BLaER1 treated with 17β-estradiol and CSF1 and Interleukin-3, amounts not matched to agents 10 nM and 100 nM (cell line): Measurements from ENCODE around the gene DNAJC25.

Experiments
- H3K27ac ChIP-seq, 11 experiments: shearing (Covaris generic); formaldehyde crosslinking; 2 replicates each; pipeline ENCODE4 v1.8.1; 2022
- H3K27me3 ChIP-seq, 11 experiments: shearing (Covaris generic); formaldehyde crosslinking; 2 replicates each; pipeline ENCODE4 v1.8.1; 2022
- H3K36me3 ChIP-seq, 11 experiments: shearing (Covaris generic); formaldehyde crosslinking; 2 replicates each; pipeline ENCODE4 v1.8.1; 2022
- H3K4me1 ChIP-seq, 10 experiments: shearing (Covaris generic); formaldehyde crosslinking; 2 replicates each; pipeline ENCODE4 v1.8.1; 2022
- H3K4me2 ChIP-seq, 11 experiments: shearing (Covaris generic); formaldehyde crosslinking; 2 replicates each; pipeline ENCODE4 v1.8.1; 2022
- H3K4me3 ChIP-seq, 10 experiments: shearing (Covaris generic); formaldehyde crosslinking; 2 replicates each; pipeline ENCODE4 v1.8.1; 2022
- H3K9ac ChIP-seq, 11 experiments: shearing (Covaris generic); formaldehyde crosslinking; 2 replicates each; pipeline ENCODE4 v1.8.1; 2022
- H3K9me3 ChIP-seq, 11 experiments: shearing (Covaris generic); formaldehyde crosslinking; replicated peaks in 1 of 11; 2 replicates each; pipeline ENCODE4 v1.8.1; 2022
- H4K20me1 ChIP-seq, 11 experiments: shearing (Covaris generic); formaldehyde crosslinking; 2 replicates each; pipeline ENCODE4 v1.8.1; 2022
- Cebpa-rat ChIP-seq, 11 experiments: shearing (Covaris generic); IDR thresholded peaks; 2 replicates each; pipeline ENCODE4 v1.8.1; 2022

The DNAJC25 gene

DNA sequence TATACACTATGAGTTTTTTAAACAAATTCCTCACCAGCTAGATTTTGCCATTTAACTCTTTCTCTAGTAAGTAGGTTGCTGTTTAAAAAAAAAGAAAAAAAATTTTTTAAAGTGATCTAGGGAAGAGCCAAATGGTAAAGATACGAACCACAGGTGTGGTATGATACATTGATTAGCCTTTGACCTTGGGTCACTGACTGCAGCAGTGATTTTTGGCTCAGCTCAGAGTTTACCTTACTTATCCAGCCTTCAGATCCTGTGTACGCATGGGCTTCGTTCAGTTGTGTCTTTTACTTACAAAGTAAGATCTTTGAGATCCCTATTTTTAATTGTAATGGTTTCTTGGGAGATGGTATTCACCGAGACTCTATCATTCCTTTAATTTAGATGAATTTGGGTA is 17.9 kb downstream of the DNAJC25 start:
- Histone ChIP-seq H3K27ac (peak overlapping the region in 1 of 11 experiments; percentile 73; a peak in 1 of 22 replicates), H3K9ac (no peak overlapping the region), H3K4me2 (0 out of 22 replicates have a peak overlapping the region, but pooled peaks of 1 of the 11 experiments have one; percentile 42), H3K9me3 (no peaks in the 10 kb centered on the region), H3K36me3 (peaks cover 74 to 100% (median 91%) of the 10 kb centered on the region in 11 experiments), H3K4me1 (peaks cover 0 to 28% (median 0%) of the 10 kb centered on the region in 10 experiments; a peak in 4 of 20 replicates), H3K27me3 (no peaks in the 10 kb centered on the region), H3K4me3 (no peak overlapping the region), H4K20me1 (peaks cover 0 to 28% (median 10%) of the 10 kb centered on the region in 11 experiments; a peak in 8 of 22 replicates)
- no peak for TF ChIP-seq Cebpa-rat (IDR thresholded peaks at IDR 0.05)

GRCh38 chr9:111657051-111657450 is 25.9 kb downstream of the DNAJC25 start:
- Histone ChIP-seq H3K4me2 (no peak overlapping the region), H4K20me1 (no peaks in the 10 kb centered on the region), H3K27ac (no peak overlapping the region), H3K27me3 (no peaks in the 10 kb centered on the region), H3K4me1 (peaks cover 0 to 22% (median 7%) of the 10 kb centered on the region in 10 experiments; a peak in 13 of 20 replicates), H3K36me3 (peaks cover 22 to 40% (median 31%) of the 10 kb centered on the region in 11 experiments; a peak in 21 of 22 replicates), H3K9ac (no peak overlapping the region), H3K4me3 (no peak overlapping the region), H3K9me3 (no peaks in the 10 kb centered on the region)
- TF ChIP-seq Cebpa-rat (IDR thresholded peaks at IDR 0.05): no peak

DNA sequence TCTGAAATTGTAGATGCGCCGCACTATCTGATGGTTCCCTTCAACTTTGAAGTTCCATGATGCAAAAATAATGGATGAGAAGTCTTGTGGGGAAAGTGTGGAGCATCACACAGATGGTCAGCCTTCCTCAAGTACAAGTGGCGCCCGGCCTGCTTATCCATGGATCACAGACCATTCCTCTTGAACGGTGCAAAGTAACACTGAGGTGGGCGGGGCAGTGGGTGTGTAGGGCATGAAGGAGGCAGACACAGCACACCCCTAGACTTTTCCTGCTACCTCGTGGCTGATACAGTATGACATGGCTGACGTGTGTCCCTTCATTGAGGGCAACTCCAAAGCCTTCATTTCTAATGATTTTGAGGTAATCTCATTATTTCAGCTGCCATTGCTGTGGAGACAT is 27.8 kb downstream of the DNAJC25 start:
- H3K27me3 ChIP-seq: no peaks in the 10 kb centered on the region
- no peak for TF ChIP-seq Cebpa-rat (IDR thresholded peaks at IDR 0.05)
- no peak overlapping the region for H3K27ac ChIP-seq
- H4K20me1 ChIP-seq: peaks cover 6 to 18% (median 10%) of the 10 kb centered on the region in 11 experiments; a peak in 14 of 22 replicates
- H3K4me1 ChIP-seq: peaks cover 16 to 38% (median 23%) of the 10 kb centered on the region in 10 experiments
- no peak overlapping the region for H3K4me3 ChIP-seq
- no peaks in the 10 kb centered on the region for H3K9me3 ChIP-seq
- H3K9ac ChIP-seq: no peak overlapping the region
- H3K4me2 ChIP-seq: peak overlapping the region in 2 of 11 experiments; percentile 86 to 99; a peak in 4 of 22 replicates
- peaks cover 14 to 24% (median 16%) of the 10 kb centered on the region in 11 experiments; a peak in 21 of 22 replicates for H3K36me3 ChIP-seq

DNA sequence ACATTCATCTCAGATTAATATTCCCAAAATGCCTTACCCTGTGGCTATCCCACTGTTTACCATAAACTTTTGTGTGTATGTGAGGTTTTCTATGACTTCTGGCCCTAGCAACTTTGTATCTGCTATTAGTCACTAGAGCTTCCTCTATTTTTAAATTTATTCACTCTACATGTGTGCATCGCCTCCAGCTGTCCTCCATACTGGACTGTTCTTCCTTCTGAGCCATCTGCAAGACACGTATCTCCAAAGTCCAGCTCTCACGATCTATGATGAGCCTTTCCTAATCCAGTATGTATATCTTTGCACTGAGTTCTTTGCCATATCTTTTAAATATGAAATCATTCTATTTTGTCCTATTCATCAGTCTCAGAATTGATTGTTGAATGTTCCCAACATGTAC is 28.6 kb downstream of the DNAJC25 start:
- peaks cover 6 to 24% (median 16%) of the 10 kb centered on the region in 11 experiments; a peak in 21 of 22 replicates for H3K36me3 ChIP-seq
- H3K4me2 ChIP-seq: peak overlapping the region in 2 of 11 experiments; percentile 86 to 99; a peak in 4 of 22 replicates
- peaks cover 19 to 46% (median 26%) of the 10 kb centered on the region in 10 experiments for H3K4me1 ChIP-seq
- no peak overlapping the region for H3K4me3 ChIP-seq
- 0 out of 22 replicates have a peak overlapping the region, but pooled peaks of 1 of the 11 experiments have one; percentile 2 for H3K27ac ChIP-seq
- H3K9me3 ChIP-seq: no peaks in the 10 kb centered on the region
- no peaks in the 10 kb centered on the region for H3K27me3 ChIP-seq
- TF ChIP-seq Cebpa-rat (IDR thresholded peaks at IDR 0.05): no peak
- no peak overlapping the region for H3K9ac ChIP-seq
- H4K20me1 ChIP-seq: peaks cover 10 to 24% (median 18%) of the 10 kb centered on the region in 11 experiments; a peak in 16 of 22 replicates

DNA sequence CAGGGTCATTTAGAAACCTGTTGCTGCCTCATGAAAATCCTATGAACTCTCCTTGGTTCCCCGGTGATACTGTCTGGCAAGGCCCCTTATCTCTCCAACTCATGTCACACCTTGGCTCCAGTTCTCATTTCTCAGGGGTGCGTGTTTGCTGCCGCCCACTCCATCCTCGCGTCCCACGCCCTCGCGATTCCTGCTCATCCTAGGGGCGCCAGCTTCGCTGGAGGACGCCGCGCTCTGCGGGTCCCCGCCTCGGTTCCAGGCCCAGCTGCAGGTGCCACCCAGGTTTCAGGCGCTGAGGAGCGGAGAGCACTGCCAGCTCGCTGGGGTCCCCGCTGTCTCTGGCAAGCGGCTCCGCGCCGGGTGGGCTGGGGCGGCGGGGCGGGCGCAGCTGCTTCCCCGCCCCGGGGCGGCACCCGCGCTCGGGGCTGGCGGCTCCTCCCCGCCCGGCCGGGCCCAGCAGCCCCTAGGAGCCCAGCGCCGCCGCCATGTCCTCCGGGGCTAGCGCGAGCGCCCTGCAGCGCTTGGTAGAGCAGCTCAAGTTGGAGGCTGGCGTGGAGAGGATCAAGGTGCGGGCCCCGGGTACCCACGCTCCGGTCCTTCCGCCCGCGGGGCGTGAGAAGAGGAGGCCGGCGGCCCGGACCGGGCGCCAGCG is 30.1 kb downstream of the DNAJC25 start, which contains the start of gene GNG10:
Gene GNG10 (plus strand): TSS at position 456 of the 652 bp plus-strand sequence. CDS start 30 bp downstream, at position 486.
- Histone ChIP-seq H3K4me3 (peak within 1 kb of the TSS; percentile 78 to 96 (median 87)), H3K27ac (peak within 1 kb of the TSS; percentile 78 to 93 (median 86)), H3K9me3 (no peaks in the 10 kb centered on the region), H3K27me3 (no peaks in the 10 kb centered on the region), H3K36me3 (peaks cover 10 to 26% (median 22%) of the 10 kb centered on the region in 11 experiments; a peak in 20 of 22 replicates), H3K4me2 (peak within 1 kb of the TSS; percentile 77 to 99 (median 93)), H4K20me1 (peaks cover 11 to 34% (median 31%) of the 10 kb centered on the region in 11 experiments; a peak in 16 of 22 replicates), H3K9ac (peak within 1 kb of the TSS; percentile 82 to 93 (median 91)), H3K4me1 (peaks cover 19 to 46% (median 26%) of the 10 kb centered on the region in 10 experiments)
- no peak for TF ChIP-seq Cebpa-rat (IDR thresholded peaks at IDR 0.05)

GRCh38 chr9:111661802-111662521 is 30.8 kb downstream of the DNAJC25 start:
- peak overlapping the region; percentile 82 to 93 (median 91) for H3K9ac ChIP-seq
- H3K27ac ChIP-seq: peak overlapping the region; percentile 78 to 93 (median 86)
- TF ChIP-seq Cebpa-rat (IDR thresholded peaks at IDR 0.05): no peak
- H3K9me3 ChIP-seq: no peaks in the 10 kb centered on the region
- H3K36me3 ChIP-seq: peaks cover 16 to 33% (median 29%) of the 10 kb centered on the region in 11 experiments
- H4K20me1 ChIP-seq: peaks cover 11 to 40% (median 33%) of the 10 kb centered on the region in 11 experiments; a peak in 16 of 22 replicates
- no peaks in the 10 kb centered on the region for H3K27me3 ChIP-seq
- H3K4me1 ChIP-seq: peaks cover 19 to 46% (median 26%) of the 10 kb centered on the region in 10 experiments
- H3K4me2 ChIP-seq: peak overlapping the region; percentile 77 to 99 (median 93)
- peak overlapping the region; percentile 78 to 96 (median 87) for H3K4me3 ChIP-seq

GRCh38 chr9:111662576-111663300 is 31.6 kb downstream of the DNAJC25 start:
- peaks cover 11 to 48% (median 33%) of the 10 kb centered on the region in 11 experiments; a peak in 16 of 22 replicates for H4K20me1 ChIP-seq
- H3K9ac ChIP-seq: peak overlapping the region; percentile 82 to 93 (median 91)
- H3K4me1 ChIP-seq: peaks cover 19 to 46% (median 26%) of the 10 kb centered on the region in 10 experiments
- peak overlapping the region; percentile 77 to 99 (median 93) for H3K4me2 ChIP-seq
- no peaks in the 10 kb centered on the region for H3K9me3 ChIP-seq
- H3K4me3 ChIP-seq: peak overlapping the region; percentile 78 to 96 (median 87)
- peaks cover 24 to 41% (median 37%) of the 10 kb centered on the region in 11 experiments for H3K36me3 ChIP-seq
- H3K27ac ChIP-seq: peak overlapping the region; percentile 78 to 93 (median 86)
- TF ChIP-seq Cebpa-rat (IDR thresholded peaks at IDR 0.05): no peak
- H3K27me3 ChIP-seq: no peaks in the 10 kb centered on the region

DNA sequence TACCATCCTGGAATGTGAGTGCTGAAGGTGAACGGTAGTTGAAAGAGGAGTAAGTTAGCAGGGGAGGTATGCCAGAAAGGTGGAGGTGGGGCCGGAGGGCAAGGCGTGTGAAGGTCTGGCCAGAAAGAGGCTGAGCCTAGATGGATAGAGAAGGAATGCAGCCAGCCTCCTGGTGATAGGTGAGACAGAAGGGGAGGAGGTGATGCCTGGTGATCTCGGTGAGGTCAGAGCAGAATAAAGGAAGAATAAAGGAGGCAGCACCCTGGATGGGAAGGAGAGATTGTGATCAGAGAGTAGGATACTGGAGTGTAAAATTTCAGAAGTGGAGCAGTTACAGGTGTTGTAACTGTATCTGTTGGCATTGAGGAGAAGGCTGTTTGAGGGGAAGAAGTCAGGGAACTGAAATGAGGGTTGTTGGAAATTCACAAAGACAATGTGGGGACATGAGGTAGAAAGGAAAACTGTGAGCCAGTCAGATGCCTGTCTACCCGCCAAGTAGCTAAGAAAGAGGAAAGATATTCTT is 32.2 kb downstream of the DNAJC25 start:
- Histone ChIP-seq H3K36me3 (peaks cover 30 to 45% (median 41%) of the 10 kb centered on the region in 11 experiments), H4K20me1 (peaks cover 11 to 54% (median 33%) of the 10 kb centered on the region in 11 experiments; a peak in 16 of 22 replicates), H3K9ac (peak overlapping the region; percentile 82 to 93 (median 91)), H3K27me3 (no peaks in the 10 kb centered on the region), H3K9me3 (no peaks in the 10 kb centered on the region), H3K4me3 (peak overlapping the region; percentile 78 to 96 (median 87); a peak in 17 of 20 replicates), H3K27ac (peak overlapping the region in 9 of 11 experiments; percentile 30 to 93 (median 86); a peak in 16 of 22 replicates), H3K4me1 (peaks cover 19 to 46% (median 26%) of the 10 kb centered on the region in 10 experiments), H3K4me2 (peak overlapping the region; percentile 77 to 99 (median 93))
- no peak for TF ChIP-seq Cebpa-rat (IDR thresholded peaks at IDR 0.05)
